Measurements from ENCODE around the gene ENTREP3. TPM values are rescaled to one million over a fixed set of nuclear protein-coding genes. Genes with fewer than 3 reads are reported as not detected.
A peak's percentile ranks its signal among the peaks of the same experiment; 100 is the strongest.

The ENTREP3 gene
- total RNA-seq, 1 donor from 2014 or later, result 13.8 TPM

DNA sequence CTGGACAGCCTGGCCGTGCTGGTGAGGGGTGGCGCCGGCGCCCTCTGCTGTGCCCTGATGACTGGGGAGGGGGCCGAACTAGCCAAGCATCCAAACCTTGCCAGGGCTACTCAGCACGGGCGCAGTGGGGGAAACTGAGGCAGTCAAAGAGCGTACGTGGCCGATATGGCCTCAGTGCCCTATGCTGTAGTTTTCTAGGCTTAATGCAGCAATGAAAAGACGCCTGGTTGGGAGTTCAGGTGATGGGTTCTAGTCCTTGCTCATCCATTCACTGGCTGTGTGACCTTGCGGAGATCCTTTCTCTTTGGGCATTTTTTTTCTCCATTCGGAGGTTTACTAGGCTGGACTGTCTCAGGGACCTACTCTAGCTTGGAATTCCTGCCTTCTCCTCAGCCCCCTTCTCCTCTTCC is 46.0 kb downstream of the ENTREP3 start:
- ATAC-seq (ENCODE audit: poor library complexity) (no peak), DNase-seq (no peak)
- intact Hi-C loops (cut with DNase I), result no loop called here

- ATAC-seq (ENCODE audit: poor library complexity) (peak; percentile 91), DNase-seq (peak; percentile 95)
- intact Hi-C loops (cut with DNase I), result no loop called here
These were observed 46.6 kb downstream of the ENTREP3 start, which contains the start of gene MTX1 for GRCh38 chr1:155208541-155209311. Gene MTX1 (plus strand): TSS chr1:155208695. CDS start chr1:155208805, 110 bp downstream.

DNA sequence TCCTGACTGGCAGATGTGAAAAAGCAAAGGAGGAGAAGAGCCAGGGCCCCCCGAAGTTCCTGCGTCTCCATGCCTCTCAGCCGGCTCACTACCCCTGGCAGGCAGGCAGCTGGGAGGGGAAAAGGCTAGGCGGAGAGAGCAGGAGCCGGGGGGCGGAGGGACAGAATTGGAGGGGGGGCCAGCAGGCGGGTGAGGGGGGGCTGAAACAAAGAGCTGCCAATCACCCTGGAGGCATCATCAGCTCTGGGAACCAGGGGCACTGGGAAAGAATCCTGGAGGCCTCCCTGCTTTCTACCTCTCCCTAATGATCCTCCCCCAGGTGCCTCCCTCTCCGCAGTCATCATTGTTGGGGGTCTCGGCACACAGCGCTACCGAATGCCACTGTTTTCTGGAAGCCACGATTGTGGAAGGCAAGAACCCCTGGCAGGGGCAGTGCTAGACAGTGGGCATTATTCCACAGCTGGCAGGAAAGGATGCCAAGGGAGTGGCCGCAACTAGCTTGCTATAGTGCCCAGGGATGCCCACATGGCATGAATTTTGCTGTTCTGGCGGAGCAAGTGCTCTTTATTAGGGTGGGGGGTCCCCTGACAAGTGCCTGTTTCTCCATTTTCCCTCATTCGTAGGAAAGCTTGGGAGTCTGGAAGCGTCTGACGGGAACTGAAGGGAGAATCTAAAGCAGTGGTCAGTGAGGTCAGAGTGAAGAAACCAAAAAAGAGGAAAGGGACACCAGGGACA is 47.3 kb downstream of the ENTREP3 start, which contains the start of gene THBS3:
Gene THBS3 (minus strand): TSS at position 92 of the 735 bp plus-strand sequence. CDS start 21 bp downstream, at position 71.
- DNase-seq (peak; percentile 68), ATAC-seq (ENCODE audit: poor library complexity) (peak; percentile 12)
- intact Hi-C loops (cut with DNase I), result no loop called here

GRCh38 chr1:155206891-155207805 is 48.1 kb downstream of the ENTREP3 start:
- ATAC-seq (ENCODE audit: poor library complexity) (peak; percentile 21), DNase-seq (peak; percentile 91)
- intact Hi-C loops (cut with DNase I), result no loop called here

- DNase-seq, result no peak
- intact Hi-C loops (cut with DNase I), result no loop called here
These were observed 49.2 kb downstream of the ENTREP3 start for GRCh38 chr1:155205969-155206593.

GRCh38 chr1:155205035-155205434 is 50.2 kb downstream of the ENTREP3 start:
- DNase-seq (peak; percentile 28), ATAC-seq (ENCODE audit: poor library complexity) (no peak)
- intact Hi-C loops (cut with DNase I), result no loop called here

More at GRCh38 chr1:155205969-155206593, 49.2 kb downstream of the ENTREP3 start:
- no peak for ATAC-seq (ENCODE audit: poor library complexity)

DNA sequence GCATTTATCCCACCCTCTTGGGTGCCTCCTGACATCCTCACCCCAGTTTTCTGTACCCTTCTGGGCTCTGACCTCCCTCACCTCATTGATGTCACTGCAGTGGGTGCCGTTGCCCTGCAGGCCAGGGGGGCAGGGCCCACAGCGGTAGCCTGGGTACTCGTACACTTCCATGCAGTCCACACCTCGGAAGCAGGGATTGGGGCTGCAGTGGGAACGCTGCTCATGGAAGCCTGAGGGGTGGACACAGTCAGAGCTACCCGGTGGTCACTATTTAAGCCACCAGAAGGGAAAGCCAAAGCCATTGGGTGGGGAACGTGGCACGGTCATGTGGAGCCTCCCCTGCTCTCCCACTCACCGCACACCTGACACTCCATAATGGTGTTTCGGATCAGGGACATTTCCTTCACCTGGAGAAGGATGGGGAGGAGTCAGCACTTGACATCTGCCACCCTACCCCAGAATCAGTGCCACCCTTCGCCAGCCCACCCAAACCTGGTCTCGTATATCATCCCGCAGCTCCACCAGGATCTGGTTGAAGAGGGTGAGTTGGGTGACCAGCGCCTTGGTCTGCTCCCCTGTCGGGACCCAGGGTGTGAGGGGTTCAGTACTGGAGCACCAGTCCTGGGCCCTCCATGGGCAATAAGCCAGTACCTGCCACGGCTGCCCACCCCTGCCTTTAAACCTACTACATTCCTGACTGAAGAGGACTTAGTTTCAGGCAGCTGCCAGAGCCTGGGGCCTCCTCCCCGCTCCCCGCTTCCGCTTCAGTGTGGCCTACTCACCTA is 52.4 kb downstream of the ENTREP3 start:
- intact Hi-C loops (cut with DNase I), result no loop called here
- DNase-seq, result peak; percentile 23

GRCh38 chr1:155202198-155202597 is 53.1 kb downstream of the ENTREP3 start:
- intact Hi-C loops (cut with DNase I), result no loop called here
- DNase-seq (no peak), ATAC-seq (ENCODE audit: poor library complexity) (no peak)

More for the DNA sequence above, 52.4 kb downstream of the ENTREP3 start:
- no peak for ATAC-seq (ENCODE audit: poor library complexity)

DNA sequence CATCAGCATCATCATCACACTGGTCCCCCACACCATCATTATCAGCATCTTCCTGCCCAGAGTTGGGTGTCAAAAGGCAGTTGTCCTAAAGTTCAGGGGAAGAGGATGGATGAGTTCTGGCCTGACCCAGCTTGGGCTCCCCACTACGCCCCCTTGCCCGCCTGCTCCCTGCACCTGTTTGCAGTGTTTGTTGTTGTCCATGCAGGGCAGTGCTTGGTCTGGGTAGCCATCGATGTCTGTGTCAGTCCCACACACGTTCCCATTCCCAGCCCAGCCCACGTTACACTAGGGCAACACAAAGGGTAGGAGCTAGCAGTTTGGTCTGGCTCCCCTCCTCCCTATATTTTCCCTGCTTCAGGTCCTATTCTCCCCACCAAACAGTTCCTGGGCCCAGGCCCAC is 54.4 kb downstream of the ENTREP3 start:
- ATAC-seq (ENCODE audit: poor library complexity), result no peak
- intact Hi-C loops (cut with DNase I), result no loop called here
- DNase-seq, result no peak

DNA sequence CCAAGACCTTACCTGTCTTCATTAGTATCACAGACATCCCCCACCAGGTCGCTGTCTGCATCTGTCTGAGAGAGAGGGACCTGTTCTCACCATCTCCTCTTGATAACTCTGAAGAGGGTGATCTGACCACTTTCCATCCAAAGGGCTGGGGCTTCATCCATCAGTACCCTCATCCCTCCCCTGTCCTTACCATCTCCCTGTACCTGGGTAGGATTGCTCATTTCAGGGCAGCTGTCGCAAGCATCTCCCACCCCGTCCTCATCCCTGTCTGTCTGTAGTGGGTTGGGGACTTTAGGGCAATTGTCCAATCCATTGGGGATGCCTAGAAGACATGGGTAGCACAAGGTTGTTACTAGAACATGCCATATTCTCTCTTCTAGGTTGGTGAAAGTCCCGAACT is 55.5 kb downstream of the ENTREP3 start:
- intact Hi-C loops (cut with DNase I), result no loop called here
- DNase-seq (peak; percentile 26), ATAC-seq (ENCODE audit: poor library complexity) (no peak)

- ATAC-seq (ENCODE audit: poor library complexity) (no peak), DNase-seq (peak; percentile 31)
- intact Hi-C loops (cut with DNase I), result no loop called here
These were observed 56.8 kb downstream of the ENTREP3 start for GRCh38 chr1:155198547-155198906.

GRCh38 chr1:155197901-155198546 is 57.3 kb downstream of the ENTREP3 start:
- intact Hi-C loops (cut with DNase I), result no loop called here
- peak; percentile 35 for DNase-seq
- no peak for ATAC-seq (ENCODE audit: poor library complexity)

Other genes with a start within 250 kb of the ENTREP3 start
- 0.16 TPM for gene DCST2, start 221.7 kb downstream of the ENTREP3 start, total RNA-seq
- not detected for gene DCST1, start 221.7 kb downstream of the ENTREP3 start, total RNA-seq
- gene ADAM15, start 204.2 kb downstream of the ENTREP3 start, total RNA-seq, result 77.6 TPM
- gene EFNA4, start 191.7 kb downstream of the ENTREP3 start, total RNA-seq, result 2.6 TPM
- 0.75 TPM for gene EFNA3, start 176.6 kb downstream of the ENTREP3 start, total RNA-seq
- gene EFNA1, start 127.6 kb downstream of the ENTREP3 start, total RNA-seq, result 41.5 TPM
- gene SLC50A1, start 119.6 kb downstream of the ENTREP3 start, total RNA-seq, result 7.1 TPM
- 49.4 TPM for gene DPM3, start 115.0 kb downstream of the ENTREP3 start, total RNA-seq
- 121 TPM for gene KRTCAP2, start 82.2 kb downstream of the ENTREP3 start, total RNA-seq
- gene TRIM46, start 81.6 kb downstream of the ENTREP3 start, total RNA-seq, result 0.08 TPM
- 5.8 TPM for gene THBS3, start 47.6 kb downstream of the ENTREP3 start, total RNA-seq
- gene MTX1, start 46.8 kb downstream of the ENTREP3 start, total RNA-seq, result 16.4 TPM
- gene SCAMP3, start 6.9 kb upstream of the ENTREP3 start, total RNA-seq, result 56.8 TPM
- gene CLK2, start 18.0 kb upstream of the ENTREP3 start, total RNA-seq, result 18.5 TPM
- gene HCN3, start 22.0 kb upstream of the ENTREP3 start, total RNA-seq, result 1.4 TPM
- gene PKLR, start 46.0 kb upstream of the ENTREP3 start, total RNA-seq, result not detected
- gene FDPS, start 53.4 kb upstream of the ENTREP3 start, total RNA-seq, result 71.2 TPM
- gene RUSC1, start 65.4 kb upstream of the ENTREP3 start, total RNA-seq, result 19.9 TPM

Data from Right ventricle myocardium superior (tissue), 1 donor.